NCI-H446 (cell line): ENCODE results near the gene MINDY4.
A peak's percentile ranks its signal among the peaks of the same experiment; 100 is the strongest.

Experiments used
- DNase-seq, 2 experiments: peaks; one replicate each; lab custom pipeline; 2025; lab: John Stamatoyannopoulos, UW

The MINDY4 gene

DNA sequence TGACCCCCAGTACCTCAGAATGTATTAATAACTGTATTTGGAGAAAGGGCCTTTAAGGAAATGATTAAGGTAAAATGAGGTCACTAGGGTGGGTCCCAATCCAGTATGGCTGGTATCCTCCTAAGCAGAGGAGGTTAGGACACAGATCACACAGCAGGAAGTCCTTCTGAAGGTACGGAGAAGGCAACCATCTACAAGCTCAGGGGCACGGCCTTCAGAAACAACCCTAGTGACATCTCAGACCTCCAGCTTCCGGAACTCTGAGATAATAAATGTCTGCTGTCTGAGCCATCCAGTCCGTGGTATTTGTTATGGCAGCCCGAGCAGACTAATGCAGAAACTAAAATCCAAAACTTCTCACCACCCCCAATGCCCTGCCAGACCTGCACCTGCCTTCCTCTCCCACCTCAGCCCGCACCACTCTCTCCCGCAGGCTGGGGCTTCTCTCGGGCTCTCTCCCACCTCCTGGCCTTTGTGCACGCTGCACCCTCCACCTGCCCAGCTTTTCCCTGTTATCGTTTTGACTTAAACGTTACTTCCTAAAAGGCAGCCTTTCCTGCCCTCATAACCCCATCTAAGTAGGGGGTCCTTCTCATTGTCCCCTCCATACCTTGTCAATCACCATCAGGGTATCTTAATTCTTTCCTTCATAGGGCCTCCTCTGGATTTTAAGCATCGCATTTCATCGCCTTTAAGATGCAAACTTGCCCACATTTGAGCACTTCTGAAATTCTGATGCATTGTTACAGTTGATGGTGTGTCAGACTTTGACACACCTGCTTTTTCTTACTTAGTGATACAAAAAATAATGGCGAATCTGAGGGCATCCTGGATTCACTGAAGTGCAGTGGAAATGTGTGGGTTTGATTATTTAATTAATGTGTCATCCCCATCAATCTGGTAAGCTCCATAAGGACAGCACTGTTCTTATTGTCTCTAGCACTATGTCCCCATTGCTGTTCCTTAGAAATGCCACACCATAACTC lies 108.2 kb downstream of the MINDY4 start:
- no peak for DNase-seq

DNA sequence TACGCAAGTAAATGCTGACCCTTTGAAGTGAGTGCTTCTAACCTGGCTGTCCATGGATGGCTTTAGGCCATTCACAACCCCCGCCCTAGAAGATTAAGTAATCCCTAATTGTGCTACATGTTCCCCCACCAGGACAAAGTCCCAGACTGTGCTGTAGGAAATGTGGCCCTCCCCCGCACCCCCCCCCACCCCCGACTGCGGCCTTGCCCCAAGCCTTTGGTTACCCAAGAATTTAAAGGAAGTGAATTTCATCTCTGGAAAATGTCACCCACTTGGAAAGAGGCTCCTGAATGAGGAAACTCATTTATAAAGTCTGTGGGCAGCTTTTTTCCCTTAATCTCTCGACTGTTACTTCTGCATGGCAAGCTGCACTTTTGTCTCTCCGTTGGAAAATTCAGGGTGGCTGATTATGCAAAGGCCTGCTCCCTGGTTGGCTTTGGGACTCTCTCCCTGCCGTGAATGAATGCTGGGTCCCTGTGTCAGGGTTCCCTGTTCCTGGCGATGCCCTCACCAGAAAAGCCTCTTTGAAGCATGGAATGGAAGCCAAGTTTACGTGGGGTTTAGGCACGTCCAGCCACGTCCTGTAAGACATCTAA lies 109.0 kb downstream of the MINDY4 start:
- no peak for DNase-seq

DNA sequence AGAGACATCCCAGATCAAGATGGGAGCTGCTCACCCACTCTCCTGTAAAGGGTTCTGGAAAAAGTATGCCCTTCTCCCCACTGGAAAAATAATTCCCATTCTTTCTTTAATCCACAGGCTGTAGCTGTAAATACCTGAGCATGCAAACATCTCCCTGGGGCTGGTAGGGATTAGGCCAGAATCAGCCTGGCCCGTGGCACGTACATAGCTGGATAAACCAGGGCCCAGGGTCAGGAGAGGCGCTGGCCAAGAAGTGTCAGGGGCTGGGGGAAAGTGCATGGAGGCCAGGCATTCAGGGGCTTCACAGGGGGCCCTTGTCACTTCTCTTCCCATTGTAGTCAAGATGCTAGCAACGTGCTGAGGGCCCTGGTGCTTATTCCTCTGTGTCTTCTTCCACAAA lies 109.7 kb downstream of the MINDY4 start:
- DNase-seq = no peak

DNA sequence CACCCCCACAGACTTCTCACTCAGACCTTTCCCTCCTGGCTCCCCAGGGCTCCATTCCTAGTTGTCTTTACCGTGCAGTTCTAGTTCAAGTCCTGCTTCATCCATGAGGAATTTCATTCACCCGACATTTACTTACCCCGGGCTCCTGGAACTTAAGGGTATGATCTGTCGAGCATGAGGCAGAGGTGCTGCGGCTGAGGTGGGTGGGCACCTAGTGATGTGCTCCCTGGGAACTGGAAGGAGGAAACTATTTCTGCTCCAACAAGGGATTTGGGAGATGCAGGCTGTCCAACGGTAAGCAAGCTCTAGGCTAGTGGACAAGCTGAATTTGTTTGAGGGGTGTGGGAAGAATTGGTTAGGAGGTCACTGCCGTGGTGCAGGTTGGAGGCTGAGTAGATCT lies 110.2 kb downstream of the MINDY4 start:
- DNase-seq = no peak

DNA sequence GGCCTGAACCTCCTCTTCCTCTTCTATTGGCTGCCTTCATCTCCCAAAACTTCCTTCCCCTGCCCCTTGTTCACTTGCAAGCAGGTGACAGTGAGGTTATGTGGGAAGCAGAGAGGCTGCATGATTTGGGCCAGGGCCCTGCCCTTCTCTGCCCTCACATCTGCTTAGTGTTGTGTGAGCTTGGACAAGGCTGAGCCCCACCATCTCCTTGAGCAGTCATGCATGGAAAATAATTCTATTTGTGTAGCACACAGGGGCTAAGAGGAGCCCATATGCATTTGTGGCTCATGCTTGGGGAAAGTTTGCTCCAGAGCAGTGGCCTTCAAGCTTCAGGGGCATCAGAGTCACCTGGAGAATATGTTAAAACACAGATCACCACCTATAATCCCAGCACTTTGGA lies 113.7 kb downstream of the MINDY4 start:
- no peak for DNase-seq

DNA sequence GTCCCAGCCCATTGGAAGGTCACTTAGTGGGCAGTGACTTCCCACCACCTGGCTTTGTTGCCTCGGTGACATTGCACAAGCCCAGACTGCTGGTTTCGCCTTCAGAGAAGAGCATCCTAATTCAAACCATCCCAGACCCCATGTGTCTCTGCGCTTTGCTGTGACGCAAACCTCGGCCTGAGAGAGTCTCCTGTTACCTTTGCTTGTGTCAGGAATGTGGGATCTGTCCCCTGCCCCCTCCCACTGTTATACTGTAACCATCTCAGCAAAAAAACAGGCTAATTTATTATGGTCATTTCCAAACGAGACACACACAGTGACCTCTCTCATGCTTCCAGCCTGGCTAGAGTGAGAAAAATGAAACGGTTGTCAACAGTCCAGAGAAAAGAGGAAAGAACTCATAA lies 115.4 kb downstream of the MINDY4 start:
- DNase-seq = no peak

DNA sequence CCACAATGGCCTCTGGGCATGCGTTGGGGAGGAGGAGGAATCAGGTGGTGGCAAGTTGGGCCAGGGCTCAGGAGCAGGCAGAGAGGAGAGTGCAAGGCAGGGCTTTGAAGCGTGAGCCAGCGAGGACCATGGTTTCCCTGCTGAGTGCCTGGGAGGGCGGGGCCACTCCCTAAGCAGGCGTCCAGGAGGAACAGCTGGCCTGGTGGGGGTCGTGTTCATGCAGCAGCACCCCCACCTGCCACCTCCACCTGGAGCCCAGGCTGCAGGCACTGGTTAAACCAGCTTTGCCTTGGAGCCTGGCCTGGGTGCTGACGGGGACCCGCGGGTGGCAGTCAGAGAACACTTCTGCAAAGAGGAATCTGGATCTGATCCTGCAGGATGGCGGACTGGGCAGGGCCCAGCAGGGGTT lies 116.3 kb downstream of the MINDY4 start:
- DNase-seq = no peak

DNA sequence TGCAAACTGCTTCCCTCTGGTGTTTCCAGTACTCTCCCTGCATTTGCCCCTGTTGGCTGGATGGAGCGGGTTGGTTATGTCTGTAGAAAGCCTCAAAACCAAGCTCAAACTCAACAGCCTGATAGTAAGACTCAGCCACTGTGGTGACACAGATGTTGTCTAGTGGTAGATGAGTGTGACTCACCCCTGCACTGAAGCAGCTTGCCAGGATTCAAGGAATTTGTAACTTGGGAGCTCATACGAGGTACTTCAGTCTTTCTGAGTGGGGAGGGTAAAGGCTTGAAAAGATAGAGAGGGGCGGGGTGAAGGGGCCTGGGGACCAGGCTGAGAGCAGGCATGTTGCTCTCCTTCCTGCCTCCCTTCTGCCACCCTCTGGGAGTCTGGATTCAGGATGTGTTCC lies 117.5 kb downstream of the MINDY4 start:
- DNase-seq = peak in 1 of 2 experiments; percentile 35

DNA sequence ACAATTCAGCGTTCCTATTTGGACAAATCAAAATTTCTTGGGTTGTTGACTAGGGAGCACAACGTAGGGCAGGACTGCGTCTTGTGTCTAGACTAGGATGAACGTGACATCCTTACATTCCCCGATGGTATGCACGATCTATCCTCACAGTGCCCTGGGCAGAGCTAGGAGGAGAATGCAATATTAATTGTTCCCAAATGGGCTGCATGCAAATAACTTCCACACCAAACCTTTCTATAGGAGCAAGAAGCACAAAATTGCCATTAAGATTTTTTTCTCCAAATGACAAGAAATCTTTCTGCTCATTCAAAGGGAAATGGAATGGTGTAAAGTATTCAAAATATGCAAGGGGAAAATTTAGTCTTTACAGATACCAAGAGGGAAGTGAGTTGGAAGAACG lies 119.0 kb downstream of the MINDY4 start:
- DNase-seq = no peak

DNA sequence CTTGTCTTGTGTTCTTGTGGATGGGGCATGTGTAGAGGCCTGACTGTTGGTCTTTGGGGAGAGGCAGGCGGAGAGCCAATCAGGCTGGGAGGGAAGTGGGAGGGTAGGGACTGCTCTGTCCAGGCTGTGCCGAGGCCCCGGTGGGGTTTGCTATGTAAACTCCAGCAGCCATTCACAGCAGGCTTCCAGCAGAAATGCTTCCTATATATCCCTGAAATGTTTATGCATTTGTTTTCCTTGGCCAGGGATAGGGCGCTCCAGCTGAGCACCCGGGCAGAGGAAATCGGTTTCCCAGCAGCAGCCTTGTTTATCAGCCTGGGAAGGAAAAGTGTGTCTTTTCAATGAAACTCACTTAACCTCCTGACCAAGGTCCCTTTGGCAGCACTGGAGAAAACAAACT lies 122.1 kb downstream of the MINDY4 start:
- DNase-seq = peak in 1 of 2 experiments; percentile 25

DNA sequence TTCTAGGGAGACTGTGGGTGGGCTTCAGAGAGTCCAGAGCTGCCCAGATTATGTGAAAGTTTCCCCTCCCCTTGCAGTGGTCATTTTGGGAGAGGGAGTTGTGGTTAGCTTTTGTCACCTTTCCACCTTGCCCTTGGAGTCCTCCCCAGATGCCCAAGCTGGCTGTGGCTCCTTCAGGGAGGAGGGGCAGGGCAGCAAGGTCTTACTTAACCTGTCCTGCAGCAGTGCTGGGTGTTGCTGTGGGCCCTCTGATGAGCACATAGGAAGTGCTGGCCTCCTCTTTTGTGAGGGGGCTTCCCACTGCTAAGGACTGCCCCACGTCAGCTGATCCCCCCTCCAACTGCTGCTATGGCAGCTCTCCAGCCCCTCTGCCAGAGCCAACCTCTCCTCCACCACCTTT lies 122.8 kb downstream of the MINDY4 start:
- no peak for DNase-seq

DNA sequence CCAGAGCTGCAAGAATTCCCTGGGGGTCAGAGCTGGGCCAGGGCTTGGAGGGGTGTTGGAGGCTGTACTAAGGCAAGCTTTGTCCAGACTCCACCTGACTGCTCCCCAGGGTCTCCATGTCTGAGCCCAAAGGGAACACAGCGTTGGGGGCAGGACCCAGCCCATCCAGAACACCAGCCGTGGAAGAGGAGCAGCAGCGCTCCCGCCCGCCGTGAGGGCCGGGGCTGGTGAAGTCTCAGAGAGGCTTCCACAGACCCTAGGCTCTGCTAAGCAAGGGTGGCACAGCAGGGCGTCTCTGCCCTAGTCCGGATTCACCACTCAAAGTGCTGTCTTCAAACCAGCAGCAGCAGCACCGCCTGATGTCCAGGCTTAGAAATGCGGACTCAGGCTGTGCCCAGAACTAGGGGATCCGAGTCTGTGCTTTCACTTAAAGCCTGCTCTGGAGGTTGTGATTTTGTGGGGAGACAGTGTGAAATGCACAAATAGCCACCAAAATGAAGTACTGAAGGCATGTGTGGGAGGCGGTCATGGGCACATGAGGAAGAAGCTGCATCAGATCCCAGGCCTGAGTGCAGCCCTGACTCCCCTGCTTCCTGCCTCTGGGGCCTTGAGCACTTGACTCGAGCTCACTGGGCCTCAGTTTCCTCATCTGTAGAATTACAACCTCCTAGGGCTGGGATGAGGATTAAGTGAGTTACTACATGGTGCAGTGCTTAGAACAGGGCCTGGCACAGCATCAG lies 123.8 kb downstream of the MINDY4 start:
- no peak for DNase-seq

DNA sequence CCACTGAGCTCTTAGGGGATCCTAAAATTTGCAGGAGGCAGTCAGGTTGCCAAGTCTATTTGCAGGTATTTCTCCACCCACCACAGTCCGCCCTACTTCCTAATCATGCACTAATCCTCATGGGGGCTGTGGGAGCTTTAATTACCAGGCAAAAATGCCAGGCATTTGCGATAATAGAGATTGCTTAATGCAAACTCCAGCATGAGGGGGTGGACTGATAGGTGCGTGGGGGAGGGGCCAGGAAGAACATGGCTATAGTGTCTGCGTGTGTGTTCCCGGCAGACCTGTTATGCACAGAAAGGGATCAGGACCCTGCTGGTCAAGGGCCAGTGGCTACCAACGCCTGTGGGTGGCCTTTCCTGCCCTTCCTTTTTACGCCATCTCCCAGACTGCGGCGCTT lies 124.8 kb downstream of the MINDY4 start:
- DNase-seq = no peak

DNA sequence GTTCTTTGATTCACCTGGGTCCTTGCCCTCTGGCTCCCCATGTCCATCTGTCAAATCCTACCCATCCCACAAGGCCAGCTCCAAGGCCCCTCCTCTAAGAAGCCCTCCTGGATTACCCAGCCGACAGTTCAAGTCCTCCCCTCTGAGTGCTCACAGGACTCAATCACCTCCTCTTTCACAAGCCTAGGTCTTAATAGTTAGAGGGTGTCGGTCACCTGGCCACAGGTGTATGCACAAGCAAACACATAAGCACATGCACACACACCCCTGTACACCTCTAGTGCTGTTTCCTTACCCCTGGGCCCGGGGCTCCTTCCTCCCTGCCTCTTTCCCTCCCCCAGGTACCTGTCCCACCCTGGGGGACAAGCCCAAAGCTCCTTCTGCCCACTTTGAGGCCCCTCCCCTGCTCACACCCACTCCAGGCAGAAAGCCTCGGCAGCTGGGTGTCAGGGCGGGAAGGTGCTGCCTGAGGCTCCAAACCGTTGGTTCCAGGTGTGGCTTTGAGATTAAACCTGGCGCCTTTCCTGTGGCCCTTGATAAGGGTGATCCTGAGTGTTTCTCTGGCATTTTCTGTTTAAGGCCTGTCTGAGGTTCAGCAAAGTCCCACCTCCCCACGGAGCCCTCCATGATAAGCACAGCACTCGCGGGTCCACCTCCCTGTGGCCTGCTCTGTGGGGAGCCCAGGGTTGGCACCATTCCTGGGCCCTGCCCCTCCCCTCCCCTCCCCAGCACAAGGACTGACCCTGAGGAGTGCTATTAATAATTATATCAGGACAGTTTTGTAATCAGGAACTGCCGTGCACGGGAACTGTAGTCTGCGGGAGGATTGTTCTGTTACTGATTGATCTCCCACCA lies 125.8 kb downstream of the MINDY4 start:
- no peak for DNase-seq

DNA sequence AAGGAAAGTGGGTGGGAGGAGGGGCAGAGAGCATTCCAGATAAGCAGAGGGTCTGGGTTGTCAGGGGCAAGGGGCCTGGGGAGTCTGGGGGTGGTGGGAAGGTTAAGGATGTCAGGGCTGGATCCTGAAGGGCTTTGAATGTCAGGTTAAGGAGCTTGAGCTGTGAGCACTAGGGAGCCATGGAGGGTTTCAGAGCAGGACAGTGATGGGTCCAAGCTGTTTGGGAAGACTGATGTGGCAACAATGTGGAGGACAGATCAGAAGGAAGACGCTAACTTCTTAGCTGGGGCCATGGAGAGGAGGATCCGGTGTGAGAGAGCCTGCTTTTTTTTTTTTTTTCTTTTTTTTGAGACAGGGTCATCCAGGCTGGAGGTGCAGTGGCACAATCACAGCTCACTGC lies 126.6 kb downstream of the MINDY4 start:
- DNase-seq = no peak

DNA sequence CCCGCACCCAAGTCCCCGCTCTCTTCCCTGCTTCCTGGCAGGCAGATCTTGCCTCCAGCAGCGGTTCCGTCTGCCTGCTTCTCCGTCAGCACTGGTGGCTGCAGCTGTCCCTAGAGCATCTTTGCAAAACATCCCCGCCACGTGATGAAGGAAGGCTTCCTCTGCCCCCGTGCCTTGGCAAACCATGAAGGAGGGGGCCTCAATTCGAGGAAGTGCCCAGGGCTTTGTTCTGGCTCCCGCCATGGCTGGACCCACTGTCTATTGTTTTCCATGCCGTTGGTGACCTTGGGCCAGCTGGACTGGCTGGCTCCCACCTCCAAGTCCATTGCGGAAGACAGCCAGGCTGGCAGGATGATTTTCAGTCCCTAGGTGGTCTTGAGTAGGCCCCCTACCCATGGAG lies 127.2 kb downstream of the MINDY4 start:
- DNase-seq = no peak

DNA sequence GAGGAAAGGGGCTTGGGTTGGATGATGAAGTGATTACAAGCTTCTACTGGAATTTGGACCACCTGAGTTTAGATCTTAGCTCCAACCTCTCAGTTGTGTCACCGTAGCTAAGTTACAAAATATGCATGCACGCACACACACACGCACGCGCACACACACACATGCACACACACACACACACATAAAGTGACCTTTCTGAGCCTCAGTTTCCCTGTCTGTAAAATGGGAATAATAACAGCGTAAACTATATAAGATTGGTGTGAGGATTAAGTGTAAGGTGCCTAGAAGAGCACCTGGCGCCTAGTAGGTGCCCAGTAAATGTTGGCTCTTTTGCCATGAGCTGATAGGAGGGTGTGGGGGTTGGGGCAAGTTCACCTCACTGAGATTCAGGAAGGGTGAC lies 127.8 kb downstream of the MINDY4 start:
- DNase-seq = no peak

DNA sequence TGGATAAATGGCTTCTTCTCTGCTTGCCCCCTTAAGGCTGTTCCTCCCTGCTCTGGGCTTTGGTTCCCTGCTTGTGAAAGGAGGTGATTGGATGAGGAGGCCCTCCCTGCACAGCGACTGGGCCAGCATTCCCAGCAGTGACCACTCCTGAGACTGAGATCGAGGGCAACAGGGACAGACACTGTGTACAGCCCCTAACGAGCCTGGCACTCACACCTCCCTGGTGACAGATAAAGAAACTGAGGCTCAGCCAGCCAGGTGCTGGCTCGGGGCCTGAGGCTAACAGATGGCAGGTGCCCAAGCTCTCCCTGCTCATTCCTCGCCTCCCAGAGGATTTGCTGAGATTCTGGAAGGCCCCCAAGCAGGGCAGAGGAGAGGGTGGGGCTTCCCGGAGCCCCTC lies 128.4 kb downstream of the MINDY4 start:
- DNase-seq = no peak

DNA sequence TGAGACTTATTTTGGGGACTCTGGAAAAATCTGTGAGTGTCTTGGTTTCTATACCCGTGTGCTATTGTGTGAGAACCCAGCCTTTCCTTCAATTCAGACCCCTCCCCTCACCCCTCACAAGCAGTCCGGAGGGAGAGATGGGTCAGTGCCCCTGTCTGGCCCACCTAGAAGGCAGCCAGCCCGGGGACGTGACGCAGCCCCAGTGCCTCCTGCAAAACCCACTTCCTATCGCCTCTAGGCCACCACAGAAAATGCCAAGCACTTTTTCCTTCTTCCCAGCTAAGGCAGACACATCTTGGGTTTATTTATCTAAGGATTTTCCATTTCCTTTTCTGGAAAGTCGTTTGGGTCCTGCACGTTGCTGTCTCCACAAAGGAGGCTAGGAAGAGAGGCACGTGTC lies 128.8 kb downstream of the MINDY4 start:
- no peak for DNase-seq

DNA sequence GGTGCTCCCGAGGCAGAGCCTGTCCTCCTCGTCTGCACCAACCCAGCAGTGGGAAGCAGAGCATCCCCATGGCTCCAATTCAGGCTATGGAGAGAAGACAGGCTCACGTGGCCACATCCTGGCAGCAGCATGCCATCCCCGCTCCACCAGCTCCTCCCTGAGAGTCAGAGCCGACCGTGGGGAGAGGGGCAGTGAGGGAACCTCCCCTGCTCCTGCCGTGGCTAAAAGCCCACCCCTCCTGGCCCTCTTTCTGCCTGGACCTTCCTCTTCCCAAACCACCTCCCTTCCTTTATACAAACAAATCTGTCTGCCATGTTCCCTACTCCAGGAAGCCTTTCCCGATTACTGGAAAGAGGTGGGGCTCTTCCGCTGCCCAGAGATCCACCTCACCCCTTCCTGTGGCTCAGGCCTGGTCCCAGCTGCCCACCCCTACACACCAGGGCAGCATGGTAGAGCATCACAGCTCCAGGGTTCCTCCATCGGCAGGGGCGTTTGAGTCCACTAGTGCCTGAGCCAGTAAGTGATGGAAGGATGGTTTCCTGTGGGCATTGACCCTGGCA lies 129.7 kb downstream of the MINDY4 start:
- no peak for DNase-seq

DNA sequence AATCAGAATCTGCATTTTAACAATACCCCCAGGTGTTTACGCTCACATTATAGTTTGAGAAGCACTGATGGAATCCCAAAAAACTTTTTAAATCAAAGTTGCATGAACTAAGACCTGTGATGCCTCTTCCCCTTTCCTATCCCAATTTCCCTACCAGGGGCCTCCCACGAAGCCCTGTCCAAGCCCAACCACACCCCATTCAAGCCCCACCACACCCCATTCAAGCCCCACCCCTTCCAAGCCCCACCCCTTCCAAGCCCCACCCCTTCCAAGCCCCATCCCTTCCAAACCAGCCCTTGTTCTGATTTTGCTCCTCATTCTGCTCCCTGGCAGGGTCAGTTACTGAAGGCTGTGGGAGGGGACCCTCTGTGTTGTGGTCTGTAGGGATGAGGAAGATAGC lies 130.6 kb downstream of the MINDY4 start:
- no peak for DNase-seq

DNA sequence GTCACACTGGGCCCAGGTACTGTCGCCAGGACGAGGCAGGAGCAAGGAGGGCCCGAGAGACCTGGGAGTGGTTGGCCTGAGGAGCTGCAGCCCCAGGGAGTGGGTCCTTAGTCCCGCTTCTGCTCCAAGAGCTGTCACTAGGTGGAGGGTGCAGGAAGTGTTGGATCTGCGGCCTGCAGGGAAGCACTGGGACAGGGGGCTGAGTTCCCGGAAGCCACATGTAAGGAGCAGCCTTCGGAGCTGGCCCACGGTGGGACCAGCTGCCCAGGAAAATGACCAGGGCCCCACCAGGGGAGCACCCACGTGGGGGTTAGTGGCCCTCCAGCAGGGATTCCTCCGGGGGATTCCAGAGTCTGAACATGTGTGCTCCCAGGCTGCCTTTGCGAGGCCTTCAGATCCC lies 131.2 kb downstream of the MINDY4 start:
- no peak for DNase-seq
